Spleen (tissue), 7 donors: ENCODE measurements around the gene LMAN2L.

Experiments
- CTCF ChIP-seq, 11 experiments: fragments of 200-600 bp in 7 of 11; fragments of 450-650 bp in 4 of 11; sonication (generic) in 4 of 11; IDR thresholded peaks in 8 of 11; conservative IDR thresholded peaks in 3 of 11; 1 replicate in 7 of 11; 2 replicates in 4 of 11; pipeline versions ENCODE4 v1.4.0 to v1.8.0; 2016 to 2021; ENCODE audit warnings: antibody characterized with exemption in 11 of 11, inconsistent platforms in 4 of 11, mild to moderate bottlenecking in 1 of 11
- POLR2A ChIP-seq, 3 donors: fragments of 450-650 bp; IDR thresholded peaks; one replicate each; pipeline ENCODE4 v1.5.1; 2017; ENCODE audit warnings: antibody characterized with exemption in 3 of 3, mild to moderate bottlenecking in 1 of 3
- POLR2AphosphoS5 ChIP-seq, 3 donors: sonication (generic); formaldehyde crosslinking; IDR thresholded peaks; one replicate each; pipeline ENCODE4 v1.5.1; 2017; ENCODE audit warnings: antibody characterized with exemption in 3 of 3
- donor health status: DM: no; HTN: no; CAD: no; lungs with moderate emphysema.
- donor health status: DM: no; HTN: no; CAD: no.
- donor health status: DM: no; HTN: no; CAD: no.

GRCh38 chr2:96733931-96734330 lies 5.9 kb downstream of the LMAN2L start:
- TF ChIP-seq CTCF (IDR thresholded peaks at IDR 0.05 in 8 of 11, conservative IDR thresholded peaks at IDR 0.05 in 3 of 11) (no peak), POLR2A (IDR thresholded peaks at IDR 0.05) (no peak), POLR2AphosphoS5 (IDR thresholded peaks at IDR 0.05) (no peak)
